Hindlimb muscle (tissue), 1 donor: Measurements from ENCODE around the gene CD276. TPM values are rescaled to one million over a fixed set of nuclear protein-coding genes. Genes with fewer than 3 reads are reported as not detected.

Experiments
- DNase-seq: peaks from one replicate; pipeline ENCODE4 v3.0.0-alpha.2; 2013
- polyA plus RNA-seq: library from polyadenylated mRNA; unstranded; fragments of 120-200 nt; gene quantifications from one replicate; pipeline ENCODE4 v1.2.1, GENCODE V29; 2013; ENCODE audit not compliant: insufficient read length

The CD276 gene
- polyA plus RNA-seq, 1 donor = 122 TPM

DNA sequence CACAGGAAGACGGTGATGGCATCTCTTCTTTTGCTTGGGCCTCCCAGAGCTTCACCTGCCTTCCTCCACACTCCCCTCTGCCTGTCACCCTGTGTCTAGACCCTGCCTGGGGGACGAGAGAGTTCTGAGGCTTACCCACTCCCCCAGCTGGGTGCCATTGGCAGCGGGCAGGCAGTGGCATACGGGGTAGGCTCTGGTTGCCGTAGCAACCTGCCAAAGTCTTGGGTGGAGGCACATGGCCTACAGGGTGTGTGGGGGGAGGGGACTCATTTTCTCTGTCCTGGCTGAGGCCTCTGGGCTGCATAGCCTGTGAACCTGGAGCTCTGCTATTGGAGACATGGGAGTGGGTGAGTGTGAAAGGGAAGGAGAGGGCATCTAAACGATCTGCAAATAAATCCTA, 64.5 kb downstream of the CD276 start:
- no peak for DNase-seq

DNA sequence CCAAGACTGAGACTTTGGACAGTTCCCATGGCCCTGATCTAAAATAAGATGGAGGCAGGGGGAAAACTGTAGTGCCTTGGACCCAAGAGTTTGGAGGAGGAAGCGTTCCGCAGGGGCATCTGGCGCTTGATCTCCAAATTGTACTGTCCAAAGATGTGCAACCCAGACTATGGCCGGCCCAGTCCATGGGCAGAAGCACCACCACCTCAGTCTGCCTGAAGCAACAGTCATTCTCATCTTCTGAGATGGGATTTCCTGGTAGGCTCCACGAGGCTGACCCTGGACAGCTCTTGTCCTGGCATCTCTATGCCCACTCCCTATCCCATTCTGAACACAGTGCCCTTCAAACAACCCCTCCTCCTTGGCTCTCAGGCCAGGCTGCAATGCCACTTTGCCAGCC, 65.3 kb downstream of the CD276 start:
- no peak for DNase-seq

DNA sequence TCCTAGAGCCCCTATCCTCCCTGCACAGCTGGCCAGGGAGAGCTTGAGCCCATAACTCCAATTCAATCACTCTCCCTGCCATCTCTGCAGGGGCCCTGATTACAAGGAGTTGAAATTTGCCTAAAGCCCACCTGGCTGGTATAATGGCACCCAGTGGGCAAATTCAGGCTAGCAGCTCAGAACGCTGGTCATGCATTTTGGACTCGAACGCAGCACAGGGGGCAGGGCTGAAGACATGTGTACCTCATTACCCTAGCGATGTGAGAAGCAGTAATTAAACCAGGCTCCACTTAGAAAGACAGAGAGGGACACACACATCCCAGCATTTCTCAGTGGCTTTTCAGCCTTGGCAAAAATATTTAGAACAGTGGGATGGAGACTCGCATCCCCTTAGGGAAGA, 65.8 kb downstream of the CD276 start:
- no peak for DNase-seq

DNA sequence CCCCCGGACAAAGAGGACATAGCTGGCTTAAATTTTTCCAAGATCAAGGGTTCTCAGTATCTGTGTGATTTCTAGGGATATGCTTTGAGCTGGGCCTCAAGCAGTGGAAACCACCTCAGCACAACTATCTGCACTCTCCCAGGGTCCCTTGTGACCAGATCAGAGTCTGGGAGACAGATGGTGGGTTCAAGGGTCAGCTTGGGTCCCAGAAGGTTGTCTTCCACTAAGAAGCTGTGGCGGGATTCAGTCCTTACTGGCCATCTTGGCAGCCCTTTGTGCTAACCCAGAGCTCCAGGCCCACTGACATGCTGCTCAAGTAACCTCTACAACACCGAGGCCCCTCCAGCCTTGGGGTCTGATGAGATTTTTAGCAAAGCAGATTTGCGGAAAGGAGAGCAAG, 66.3 kb downstream of the CD276 start:
- DNase-seq = no peak

DNA sequence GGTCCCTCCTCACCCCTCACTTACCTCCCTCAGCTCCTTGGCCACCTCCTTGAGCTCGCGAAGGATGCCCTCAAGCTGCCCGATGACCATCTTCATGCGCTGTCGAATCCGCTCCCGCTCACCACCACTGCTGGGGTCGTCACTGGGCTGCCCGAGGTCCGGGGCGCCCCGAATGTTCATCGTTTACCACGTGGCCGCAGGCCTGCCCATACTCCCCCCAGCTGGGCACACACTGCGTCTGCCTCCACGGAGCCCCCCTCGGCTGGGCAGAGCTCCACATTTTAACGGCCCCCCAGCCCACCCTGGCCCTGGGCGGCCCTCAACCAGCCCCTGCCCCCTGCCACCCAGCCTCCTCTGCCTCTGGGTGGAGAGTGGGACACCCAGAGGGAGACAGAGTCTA, 66.8 kb downstream of the CD276 start:
- no peak for DNase-seq

DNA sequence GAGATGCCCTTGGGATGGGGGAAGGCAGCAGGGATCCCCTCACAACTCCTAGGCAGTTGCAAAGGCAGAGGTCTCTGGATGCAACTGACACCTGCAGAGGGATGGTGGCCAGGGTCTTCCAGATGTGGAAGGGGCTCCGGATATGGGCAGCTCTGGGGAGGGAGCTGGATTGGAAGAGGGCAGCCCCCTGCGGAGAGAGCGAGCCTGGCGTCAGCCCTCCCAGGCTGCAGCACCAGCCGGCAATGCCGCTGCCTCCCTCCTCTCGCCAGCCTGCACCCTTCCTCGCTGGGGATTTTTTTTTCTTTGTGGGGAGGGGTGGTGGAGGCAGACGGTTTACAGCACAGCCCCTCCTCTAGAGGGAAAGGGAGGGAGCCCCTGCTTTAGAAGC, 67.3 kb downstream of the CD276 start:
- DNase-seq = no peak

DNA sequence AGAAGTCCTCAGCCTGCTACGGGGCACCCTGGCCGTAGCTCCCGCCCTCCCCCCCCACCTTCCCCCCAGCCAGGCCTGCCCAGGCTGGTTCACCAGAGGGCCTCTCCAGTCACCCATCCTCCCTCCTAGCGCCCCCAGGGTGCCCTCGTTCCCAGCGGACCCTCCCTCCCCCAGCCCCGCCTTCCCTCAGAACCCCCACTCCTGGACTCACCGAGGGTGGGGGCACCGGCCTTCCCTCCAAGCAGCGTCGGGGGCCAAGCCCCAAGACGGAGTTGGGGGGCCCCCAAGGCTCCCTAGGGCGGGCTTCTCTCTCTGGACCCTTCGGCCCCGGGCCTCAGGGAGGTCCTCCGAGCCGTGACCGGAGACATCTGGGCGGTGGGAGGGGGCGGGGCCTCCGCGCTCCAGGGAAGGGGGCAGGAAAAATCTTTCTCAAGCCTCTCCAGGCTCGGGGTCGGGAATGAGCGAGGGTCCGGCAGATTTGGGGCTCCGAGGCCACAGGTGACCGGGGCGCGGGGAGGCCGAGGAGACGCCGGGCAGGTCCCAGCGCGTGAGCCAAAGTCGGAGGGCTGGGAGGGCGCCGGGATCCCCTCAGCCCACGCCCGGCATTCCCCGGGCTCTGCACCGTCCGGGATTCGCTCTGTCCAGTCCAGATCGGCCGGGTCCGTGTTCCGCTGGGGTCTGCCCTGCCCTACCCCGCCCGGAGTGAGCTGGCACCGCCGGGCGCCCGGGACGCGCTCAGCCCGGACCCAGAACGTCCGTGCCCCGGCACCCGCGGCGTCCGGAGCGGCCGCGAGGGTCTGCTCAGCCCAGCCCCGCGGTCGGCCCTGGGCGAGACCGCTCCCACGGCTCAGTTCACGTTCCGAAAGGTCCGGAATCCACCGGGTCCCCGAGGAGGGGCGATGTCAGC, 68.0 kb downstream of the CD276 start:
- DNase-seq = no peak

DNA sequence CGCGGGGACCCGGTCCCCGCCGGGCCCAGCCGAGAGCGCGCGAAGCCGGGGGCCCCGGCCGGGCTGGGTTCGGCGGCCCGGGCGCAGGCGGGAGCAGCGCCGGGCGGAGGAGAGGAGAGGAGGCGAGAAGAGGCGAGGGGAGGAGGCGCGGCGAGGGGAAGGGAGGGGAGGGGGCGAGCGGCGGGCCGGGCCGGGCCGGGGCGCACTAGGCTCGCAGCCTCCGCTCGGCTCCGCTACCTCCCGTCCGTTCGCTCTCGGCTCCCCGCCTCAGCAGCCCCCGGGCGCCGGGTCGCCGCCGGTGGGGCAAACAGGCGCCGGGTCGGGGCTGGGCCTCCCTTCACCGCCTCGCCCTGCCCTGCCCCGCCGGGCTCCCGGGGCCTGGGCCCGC, 68.6 kb downstream of the CD276 start:
- DNase-seq = peak; percentile 37

DNA sequence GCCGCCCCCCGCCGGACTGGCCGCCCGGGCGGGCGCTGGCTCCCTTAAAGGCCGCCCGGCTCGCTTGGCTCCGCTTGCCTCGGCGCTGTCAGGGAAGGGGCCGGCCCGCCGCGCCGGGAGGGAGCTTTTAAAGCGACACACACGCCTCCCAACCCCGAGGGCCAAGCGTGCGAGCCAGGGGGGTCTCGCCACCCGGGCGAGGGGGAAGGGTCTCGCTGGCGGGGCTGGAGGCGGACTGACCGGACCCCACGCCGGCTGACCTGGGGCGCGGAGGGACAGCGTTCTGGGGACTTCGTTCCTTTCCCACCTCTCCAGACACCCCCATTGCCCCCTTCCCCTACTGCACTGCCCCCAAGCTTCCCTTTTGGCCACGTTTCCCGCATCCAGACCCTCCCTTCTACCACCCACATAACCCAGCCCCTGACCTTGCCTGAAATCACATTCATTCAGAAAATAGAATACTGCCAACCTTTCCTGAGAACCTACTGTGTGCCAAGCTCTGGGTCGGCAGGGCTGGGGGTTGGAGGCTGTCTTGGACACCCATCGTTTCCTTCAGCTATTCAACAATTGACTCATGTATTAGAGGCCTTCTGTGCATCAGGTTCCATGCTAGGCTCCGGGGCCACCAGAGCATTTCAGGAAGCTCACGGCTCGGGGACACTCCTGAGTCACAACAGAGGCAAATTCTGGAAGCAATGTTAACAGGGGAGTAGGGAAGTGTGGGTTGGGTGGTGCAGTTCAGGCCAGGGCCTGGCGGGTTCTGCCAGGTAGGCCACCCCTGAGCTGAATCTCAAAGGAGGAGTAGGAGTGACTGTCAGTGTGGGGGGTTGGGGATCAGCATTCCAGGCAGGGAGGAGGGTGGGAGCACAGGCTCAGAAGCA, 69.3 kb downstream of the CD276 start, which contains the start of gene INSYN1:
Gene INSYN1, minus strand, starts transcription at position 102 of the 881 bp plus-strand sequence. CDS start 2,221 bp downstream, outside the sequence.
- DNase-seq = peak; percentile 64

DNA sequence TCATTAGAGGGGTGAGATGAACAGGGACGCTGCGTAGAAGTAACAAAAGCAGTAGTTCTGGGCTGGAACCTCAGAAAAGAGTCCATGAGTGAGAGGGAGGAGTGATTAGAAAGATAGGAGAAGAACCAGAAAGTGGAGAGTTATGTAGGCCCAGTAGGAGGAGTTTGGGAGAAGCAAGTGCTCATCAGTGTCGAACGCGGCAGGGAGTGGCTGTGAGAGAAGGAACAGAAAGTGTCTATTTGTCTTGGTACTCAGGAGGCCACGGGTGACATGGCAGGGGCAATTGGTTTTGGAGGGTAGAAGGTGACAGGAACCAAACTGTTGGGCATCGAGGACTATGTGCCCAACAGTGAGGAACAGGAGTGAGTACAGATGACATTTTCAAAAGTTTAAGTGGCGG, 70.3 kb downstream of the CD276 start:
- DNase-seq = no peak

DNA sequence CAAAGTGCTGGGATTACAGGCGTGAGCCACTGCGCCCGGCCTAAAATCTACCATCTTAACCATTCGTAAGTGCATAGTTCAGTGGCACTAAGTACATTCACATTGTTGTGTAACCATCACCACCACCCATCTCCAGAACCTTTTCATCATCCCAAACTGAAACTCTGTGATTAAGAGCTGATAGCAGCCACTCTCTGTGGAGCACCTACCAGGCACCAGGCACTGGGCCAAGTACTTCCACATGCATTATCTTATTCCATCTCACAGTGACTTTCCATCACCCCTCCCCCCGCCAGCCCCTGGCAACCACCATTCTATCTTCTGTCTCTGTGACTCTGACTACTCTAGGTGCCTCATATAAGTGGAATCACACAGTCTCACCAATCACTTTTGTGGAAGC, 71.3 kb downstream of the CD276 start:
- no peak for DNase-seq

DNA sequence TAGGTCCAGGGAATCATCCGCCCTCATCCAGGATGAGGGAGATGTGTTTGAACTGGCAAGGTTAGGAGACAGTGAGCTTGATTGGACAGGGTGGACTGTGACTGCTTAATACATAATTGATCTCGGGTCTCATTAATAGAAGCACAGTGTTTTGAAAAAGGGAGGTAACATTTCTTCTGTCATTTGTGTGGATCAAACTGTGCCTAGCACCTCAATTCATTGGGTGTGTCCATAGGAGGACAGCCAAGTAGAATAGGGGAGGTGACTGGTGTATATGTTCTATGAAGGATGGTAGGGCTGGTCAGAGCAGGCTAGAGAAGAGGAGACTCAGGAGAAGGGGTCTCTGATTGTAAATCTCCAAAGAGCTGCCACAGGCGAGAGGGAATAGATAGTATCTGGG, 71.8 kb downstream of the CD276 start:
- no peak for DNase-seq

DNA sequence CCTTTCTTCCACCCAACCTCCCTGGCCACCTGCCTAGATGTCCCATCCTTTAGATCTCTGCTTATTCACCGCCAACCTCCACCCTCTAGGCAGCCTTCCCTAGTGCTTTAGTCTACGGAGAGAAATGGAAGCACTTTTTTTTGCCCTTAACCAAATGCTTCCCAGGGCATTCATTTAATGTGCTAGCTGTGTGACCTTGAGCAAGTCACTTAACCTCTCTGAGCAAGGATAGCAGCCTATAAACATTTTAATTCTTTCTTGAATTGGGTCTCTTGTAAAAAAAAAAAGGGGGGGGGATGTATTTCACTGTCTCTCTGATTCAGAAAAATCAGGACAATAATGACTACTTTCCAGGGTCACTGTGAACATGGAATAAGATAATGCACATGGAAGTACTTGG, 72.2 kb downstream of the CD276 start:
- no peak for DNase-seq

DNA sequence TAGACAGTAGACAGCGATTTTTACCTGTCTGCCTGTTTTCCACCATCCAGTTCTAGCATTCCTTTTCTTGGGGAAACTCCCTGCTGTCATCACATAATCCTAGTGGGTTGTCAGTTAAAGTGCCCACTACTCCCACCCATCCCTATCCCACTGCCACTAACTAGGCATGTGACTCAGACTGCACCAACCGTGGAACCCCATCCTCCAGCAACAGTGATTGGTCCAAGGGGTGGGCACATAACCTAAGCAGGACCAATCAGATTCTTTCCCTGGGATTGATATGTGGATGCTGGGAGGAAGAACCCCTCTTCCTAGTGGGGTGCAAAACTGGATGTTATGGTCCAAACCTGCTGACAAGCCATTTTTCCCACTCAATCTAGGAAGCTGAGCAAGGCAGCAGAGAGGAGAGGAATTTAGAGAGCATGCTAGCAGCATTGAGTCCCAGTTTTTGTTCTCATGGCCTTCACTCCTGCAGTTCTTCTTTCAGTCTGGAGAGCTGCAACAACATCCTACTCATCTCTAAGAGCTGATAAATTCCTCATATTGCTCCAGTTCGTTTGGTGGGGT, 72.8 kb downstream of the CD276 start:
- DNase-seq = no peak

DNA sequence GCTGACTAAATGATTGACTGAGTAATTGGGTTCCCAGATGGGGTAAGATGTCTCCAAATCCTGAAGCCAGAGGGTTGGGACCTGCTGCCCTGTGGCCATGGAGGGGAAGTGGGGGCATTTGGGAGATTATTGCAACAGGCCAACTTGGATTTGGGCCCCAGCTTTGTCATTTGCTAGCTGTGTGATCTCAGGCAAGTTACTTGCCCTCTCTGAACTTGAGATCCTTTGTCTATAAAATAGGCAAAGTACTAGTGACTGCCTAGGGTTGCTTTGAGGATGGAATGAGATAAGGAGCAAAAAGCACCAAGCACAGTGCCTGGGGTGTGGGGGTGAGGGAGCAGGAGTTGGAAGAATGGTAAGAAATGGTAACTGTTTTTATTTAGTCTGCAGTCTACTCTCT, 73.4 kb downstream of the CD276 start:
- DNase-seq = no peak

DNA sequence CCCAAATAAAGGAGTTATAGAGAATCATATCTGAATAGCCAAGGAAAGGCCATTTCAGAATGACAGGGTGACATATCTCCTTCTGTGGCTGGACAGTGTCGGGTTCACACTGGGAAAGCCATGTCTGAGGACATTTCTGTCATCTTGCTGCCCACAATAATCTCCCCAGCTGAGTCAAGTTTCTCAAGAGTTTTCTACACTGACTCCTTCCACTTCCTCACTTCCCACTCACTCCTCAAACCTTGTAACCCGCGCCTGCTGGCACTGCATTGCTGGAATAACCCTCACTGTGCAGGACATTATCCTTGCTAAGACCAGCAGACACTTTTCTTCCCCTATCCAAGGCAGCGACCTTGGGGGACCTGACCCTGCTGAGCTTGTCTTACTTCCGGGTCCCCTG, 74.3 kb downstream of the CD276 start:
- no peak for DNase-seq

DNA sequence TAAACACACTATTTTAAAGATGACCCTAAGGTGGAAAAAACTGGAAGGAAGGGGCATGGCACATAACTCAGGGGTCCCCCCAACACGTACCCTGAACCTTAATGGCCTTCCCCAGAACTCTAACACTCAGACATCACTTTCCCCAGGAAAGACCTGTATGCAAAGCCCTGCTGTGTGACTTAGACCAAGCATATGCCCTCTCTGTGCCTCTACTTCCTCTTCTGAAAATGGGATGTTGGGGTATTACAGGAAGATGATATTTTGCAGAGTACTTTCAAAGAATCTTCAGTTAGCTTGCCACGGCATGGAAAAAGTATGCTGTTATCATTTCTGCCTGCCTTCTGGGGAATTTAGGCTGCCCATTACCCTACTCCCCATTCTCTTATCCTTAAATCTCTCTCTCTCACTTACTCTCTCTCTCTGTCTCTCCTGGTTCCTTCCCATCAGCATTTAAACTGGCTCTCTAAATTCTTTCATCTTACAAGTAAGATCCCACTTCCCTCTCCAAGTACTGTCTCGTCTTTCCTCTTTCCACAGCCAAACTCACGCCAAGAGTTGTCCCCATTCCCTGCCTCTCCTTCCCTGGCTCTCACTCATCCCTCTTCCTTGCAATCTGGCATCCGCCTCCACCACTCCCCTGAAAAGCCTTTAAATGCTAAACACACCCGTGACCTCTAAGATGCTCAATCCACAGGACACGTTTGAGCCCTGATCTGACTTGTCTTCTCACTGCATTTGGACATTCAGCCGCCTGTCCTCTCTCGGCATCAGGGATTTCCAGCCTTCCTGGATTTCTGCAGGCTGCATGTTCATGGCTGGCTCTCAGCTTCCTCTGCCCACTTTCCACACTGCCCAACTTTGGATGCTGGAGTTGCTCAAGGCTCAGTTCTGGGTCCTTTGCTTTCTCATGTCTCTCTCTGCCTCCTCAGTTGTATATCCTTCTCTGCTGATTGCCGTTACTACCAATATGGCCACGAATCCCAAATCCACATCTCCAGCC, 76.4 kb downstream of the CD276 start:
- no peak for DNase-seq

DNA sequence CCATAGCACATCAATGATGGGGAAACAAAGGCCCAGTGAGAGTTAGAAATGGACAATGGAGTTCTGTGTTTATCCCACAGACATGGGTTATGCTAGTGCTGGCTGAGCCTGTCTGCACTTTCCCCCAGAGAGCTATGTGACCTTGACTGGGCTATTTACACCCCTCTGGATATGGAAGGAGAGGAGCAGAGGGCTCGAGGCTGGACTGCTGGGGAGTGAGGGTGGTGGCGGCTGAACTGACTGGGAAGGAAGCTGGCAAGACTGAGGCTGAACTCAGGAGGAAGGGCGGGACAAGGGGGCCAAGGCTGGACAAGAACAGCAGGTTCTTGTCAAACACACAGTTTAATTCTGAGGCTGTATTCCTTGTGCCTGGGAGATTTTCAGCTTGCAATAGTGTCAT, 79.7 kb downstream of the CD276 start:
- DNase-seq = no peak
